Endothelial cell of umbilical vein (primary cell): Measurements from ENCODE around the gene IDH3A. TPM values are rescaled to one million over a fixed set of nuclear protein-coding genes. Genes with fewer than 3 reads are reported as not detected.

Source experiments
- BruUV-seq: library from RNA; stranded (reverse); fragments of 400-500 nt; replicated peaks from 2 replicates; lab custom pipeline; 2021; lab: Mats Ljungman, UMichigan
- CTCF ChIA-PET: fragments of 300-600, 350-600 bp; sonication (Branson Sonifier 250); formaldehyde crosslinking; loops from one replicate; lab custom pipeline; 2021; ENCODE audit warnings: antibody characterized with exemption, inconsistent platforms; lab: Charles Lee
- POLR2A ChIA-PET: fragments of 300-600, 350-600 bp; sonication (Branson Sonifier 250); formaldehyde crosslinking; loops from one replicate; lab custom pipeline; 2021; ENCODE audit warnings: antibody characterized with exemption, inconsistent platforms; lab: Charles Lee
- DNase-seq: peaks from one replicate; pipeline ENCODE4 v3.0.0-alpha.2; 2011; ENCODE audit warnings: low read depth, low spot score
- FAIRE-seq: peaks from 2 replicates; lab custom pipeline; 2011; peaks lifted over from hg19 to GRCh38; lab: Jason Lieb, UNC
- H2AFZ ChIP-seq: 2 replicates; pipeline ENCODE4 v1.6.0; 2012; ENCODE audit warnings: low read depth, low read length, control low read depth, inconsistent platforms
- H3K27ac ChIP-seq: 2 replicates; pipeline ENCODE4 v1.5.1; 2011; ENCODE audit warnings: low read depth, mild to moderate bottlenecking, control low read depth, low read length, moderate library complexity; ENCODE audit not compliant: insufficient read depth
- H3K27me3 ChIP-seq, 2 experiments: 2 replicates each; pipeline versions ENCODE4 v1.6.0 to v1.6.1; 2011; ENCODE audit warnings: low read length in 2 of 2, mixed read lengths in 1 of 2; ENCODE audit not compliant: control insufficient read depth in 2 of 2, insufficient read depth in 2 of 2
- H3K36me3 ChIP-seq, 2 experiments: 2 replicates in 1 of 2; 3 replicates in 1 of 2; pipeline ENCODE4 v1.5.1; 2011; ENCODE audit warnings: low read length in 2 of 2, mild to moderate bottlenecking in 1 of 2, moderate library complexity in 1 of 2; ENCODE audit not compliant: control insufficient read depth in 2 of 2, insufficient read depth in 2 of 2; ENCODE audit errors: extremely low read depth in 1 of 2
- H3K4me1 ChIP-seq: 3 replicates; pipeline ENCODE4 v1.5.1; 2011; ENCODE audit warnings: mild to moderate bottlenecking, low read length; ENCODE audit not compliant: control insufficient read depth, insufficient read depth; ENCODE audit errors: extremely low read depth
- H3K4me2 ChIP-seq: 2 replicates; pipeline ENCODE4 v1.6.1; 2011; ENCODE audit warnings: low read length, control low read depth, mixed read lengths; ENCODE audit not compliant: insufficient read depth
- H3K4me3 ChIP-seq, 3 experiments: fragments of 200-600 bp in 1 of 3; sonication (generic), shearing (Covaris generic) in 1 of 3; replicated peaks in 1 of 3; 2 replicates each; pipeline ENCODE4 v1.5.1; 2011 to 2016; ENCODE audit warnings: control low read depth in 3 of 3, low read length in 3 of 3, mild to moderate bottlenecking in 2 of 3, inconsistent platforms in 1 of 3, low read depth in 1 of 3, moderate library complexity in 1 of 3; ENCODE audit not compliant: insufficient read depth in 1 of 3
- H3K79me2 ChIP-seq: 2 replicates; pipeline ENCODE4 v1.6.0; 2012; ENCODE audit warnings: low read length, inconsistent platforms; ENCODE audit not compliant: control insufficient read depth, insufficient read depth
- H3K9ac ChIP-seq: replicated peaks from 2 replicates; pipeline ENCODE3; 2011; ENCODE audit warnings: low read length, control low read depth; ENCODE audit not compliant: insufficient read depth; ENCODE audit errors: extremely low read depth
- H3K9me1 ChIP-seq: replicated peaks from 3 replicates; pipeline ENCODE4 v1.6.0; 2011; ENCODE audit warnings: mild to moderate bottlenecking, low read length; ENCODE audit not compliant: control insufficient read depth, insufficient read depth; ENCODE audit errors: extremely low read depth
- H3K9me3 ChIP-seq: replicated peaks from 2 replicates; pipeline ENCODE4 v1.5.1; 2012; ENCODE audit warnings: low read length, inconsistent platforms; ENCODE audit not compliant: control insufficient read depth, insufficient read depth
- H4K20me1 ChIP-seq: replicated peaks from 2 replicates; pipeline ENCODE3; 2011; ENCODE audit warnings: mild to moderate bottlenecking, low read length; ENCODE audit not compliant: control insufficient read depth, insufficient read depth; ENCODE audit errors: extremely low read depth
- CTCF ChIP-seq, 2 donors: IDR thresholded peaks; 1 replicate in 1 of 2; 2 replicates in 1 of 2; pipeline ENCODE4 v1.5.1; 2011; ENCODE audit warnings: low read length in 2 of 2, mild to moderate bottlenecking in 2 of 2, moderate library complexity in 2 of 2, control low read depth in 1 of 2, inconsistent platforms in 1 of 2, low read depth in 1 of 2; ENCODE audit not compliant: insufficient read depth in 1 of 2; ENCODE audit errors: extremely low read depth in 1 of 2
- EZH2 ChIP-seq: IDR thresholded peaks from 2 replicates; pipeline ENCODE4 v1.6.1; 2012; ENCODE audit warnings: borderline replicate concordance, low read depth, mild to moderate bottlenecking, moderate library complexity, low read length, inconsistent platforms; ENCODE audit not compliant: severe bottlenecking
- FOS ChIP-seq: IDR thresholded peaks from 2 replicates; pipeline ENCODE4 v1.6.1; 2011; ENCODE audit warnings: mild to moderate bottlenecking, low read length, moderate library complexity, borderline replicate concordance; ENCODE audit not compliant: insufficient read depth
- GATA2 ChIP-seq: IDR thresholded peaks from 2 replicates; pipeline ENCODE4 v1.7.0; 2011; ENCODE audit warnings: low read depth, mild to moderate bottlenecking, moderate library complexity, mixed read lengths, low read length; ENCODE audit not compliant: insufficient read length, insufficient read depth
- JUN ChIP-seq: IDR thresholded peaks from 2 replicates; pipeline ENCODE4 v1.6.1; 2011; ENCODE audit warnings: borderline replicate concordance, low read depth; ENCODE audit not compliant: insufficient read length, insufficient read depth
- MYC ChIP-seq: IDR thresholded peaks from one replicate; pipeline ENCODE4 v1.6.1; 2011; ENCODE audit warnings: mild to moderate bottlenecking, low read depth, low read length
- POLR2A ChIP-seq: IDR thresholded peaks from 2 replicates; pipeline ENCODE4 v1.6.1; 2012; ENCODE audit warnings: low read depth, mild to moderate bottlenecking, control low read depth, low read length
- POLR2AphosphoS5 ChIP-seq: IDR thresholded peaks from 2 replicates; pipeline ENCODE4 v1.6.1; 2012; ENCODE audit warnings: low read depth, mild to moderate bottlenecking, control low read depth, low read length, moderate library complexity; ENCODE audit not compliant: insufficient read depth
- dilution Hi-C: fragments of 300-500 bp; cut with MboI; formaldehyde crosslinking; loops from one replicate; pipeline ENCODE4 v1.15.0; 2019; ENCODE audit warnings: low sequenced_read_pairs; ENCODE audit not compliant: extremely low pct_ligation_motif_present
- intact Hi-C: fragments of 100-400 bp; cut with micrococcal nuclease; formaldehyde crosslinking; loops from one replicate; pipeline ENCODE4 v1.10.0; 2022
- polyA plus RNA-seq, 4 experiments: library from polyadenylated mRNA; depleted of rRNA in 3 of 4; stranded (reverse) in 3 of 4; unstranded in 1 of 4; fragments of >200 nt; gene quantifications; 2 replicates each; pipeline versions ENCODE4 v1.2.1 to v1.2.3, GENCODE V29; 2011 to 2012; ENCODE audit warnings: missing spikeins in 1 of 4
- total RNA-seq: library from RNA; stranded (reverse); gene quantifications from 2 replicates; pipeline ENCODE4 v1.2.3, GENCODE V29; 2021
- TF ChIP-seq, protein P1 (sequence below): IDR thresholded peaks from 2 replicates; pipeline ENCODE4 v1.6.1; 2011; ENCODE audit not compliant: insufficient read depth, insufficient read length

Gene IDH3A
- total and polyA plus RNA-seq, 2 donors (not counting 3 experiments of a cell fraction or from before 2014, with no cell fraction given) = 35.5 to 63.9 TPM

- no peak overlapping the region for H3K4me2 ChIP-seq
- BruUV-seq = no TSS peak
- H3K79me2 ChIP-seq = no peaks in the 10 kb centered on the region
- H3K4me3 ChIP-seq = no peak overlapping the region
- no peaks in the 10 kb centered on the region for H3K9me1 ChIP-seq
- intact Hi-C loops = no loop called here
- no peaks in the 10 kb centered on the region for H3K9me3 ChIP-seq
- H3K27ac ChIP-seq = no peak overlapping the region
- H3K9ac ChIP-seq = no peak overlapping the region
- ChIA-PET CTCF (interaction anchor here (1.5 to 9.8 kb wide), 4 partner anchors 70 to 147 kb away, joined by 3 to 273 read pairs (median 57); no protein-coding TSS in a partner anchor), POLR2A (no interaction called here)
- DNase-seq (no peak), FAIRE-seq (no peak)
- dilution Hi-C loops = no loop called here
- no peaks in the 10 kb centered on the region for H3K36me3 ChIP-seq
- TF ChIP-seq GATA2 = no peak
- TF ChIP-seq POLR2A = no peak
- TF ChIP-seq JUN = no peak
- TF ChIP-seq, protein P1, sequence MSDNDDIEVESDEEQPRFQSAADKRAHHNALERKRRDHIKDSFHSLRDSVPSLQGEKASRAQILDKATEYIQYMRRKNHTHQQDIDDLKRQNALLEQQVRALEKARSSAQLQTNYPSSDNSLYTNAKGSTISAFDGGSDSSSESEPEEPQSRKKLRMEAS = no peak
- TF ChIP-seq EZH2 = no peak
- no peak for TF ChIP-seq POLR2AphosphoS5
- TF ChIP-seq CTCF (IDR thresholded peaks at IDR 0.05; ENCODE audit: extremely low read depth in 1 of 2, insufficient read depth in 1 of 2, low read depth in 1 of 2, low read length in 2 of 2) = no peak
- TF ChIP-seq FOS = no peak
- TF ChIP-seq MYC = no peak
- no peaks in the 10 kb centered on the region for H3K27me3 ChIP-seq
- H4K20me1 ChIP-seq = no peaks in the 10 kb centered on the region
- H2AFZ ChIP-seq = no peak overlapping the region
- peaks cover 17% of the 10 kb centered on the region for H3K4me1 ChIP-seq
Measured at GRCh38 chr15:78104566-78105475, 44.3 kb upstream of the IDH3A start.
